Choroid plexus epithelial cell (primary cell): ENCODE data around the gene GPX7.
A peak's percentile ranks its signal among the peaks of the same experiment; 100 is the strongest.
"Not testable (repeated sequence)": the region's sequence is repeated elsewhere in the genome, so short reads cannot be mapped to it uniquely, and the experiment has no call there.

Source experiments
- DNase-seq: peaks from one replicate; pipeline ENCODE4 v3.0.0-alpha.2; 2010; ENCODE audit warnings: low read depth
- H3K4me3 ChIP-seq: 2 replicates; pipeline ENCODE4 v1.5.1; 2011; ENCODE audit warnings: low read depth, mild to moderate bottlenecking, control low read depth, low read length, moderate library complexity
- TF ChIP-seq, protein P1 (sequence below): conservative IDR thresholded peaks from 2 replicates; pipeline ENCODE4 v1.5.1; 2011; ENCODE audit warnings: low read depth, mild to moderate bottlenecking, control low read depth, inconsistent platforms, low read length, moderate library complexity

GPX7 gene

DNA sequence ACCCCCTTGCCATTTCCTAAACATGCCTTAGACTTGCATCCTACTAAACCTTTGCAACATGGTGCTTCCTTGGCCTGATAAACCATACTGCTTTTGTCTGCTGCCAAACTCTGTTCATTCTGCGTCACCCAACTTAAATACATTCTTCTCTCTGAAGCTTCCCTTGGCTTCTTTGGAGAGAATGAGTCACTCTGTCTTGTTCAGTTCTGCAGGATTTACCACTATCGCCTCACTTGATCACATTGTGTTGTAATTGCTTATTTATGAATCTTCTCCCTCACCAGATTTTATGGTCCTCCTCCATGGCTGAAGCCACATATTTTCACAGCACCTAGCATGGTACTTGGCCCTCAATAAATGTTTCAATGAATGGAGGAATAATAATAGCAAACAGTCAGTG lies 27.6 kb upstream of the GPX7 start:
- peak; percentile 96 for DNase-seq
- TF ChIP-seq, protein P1, sequence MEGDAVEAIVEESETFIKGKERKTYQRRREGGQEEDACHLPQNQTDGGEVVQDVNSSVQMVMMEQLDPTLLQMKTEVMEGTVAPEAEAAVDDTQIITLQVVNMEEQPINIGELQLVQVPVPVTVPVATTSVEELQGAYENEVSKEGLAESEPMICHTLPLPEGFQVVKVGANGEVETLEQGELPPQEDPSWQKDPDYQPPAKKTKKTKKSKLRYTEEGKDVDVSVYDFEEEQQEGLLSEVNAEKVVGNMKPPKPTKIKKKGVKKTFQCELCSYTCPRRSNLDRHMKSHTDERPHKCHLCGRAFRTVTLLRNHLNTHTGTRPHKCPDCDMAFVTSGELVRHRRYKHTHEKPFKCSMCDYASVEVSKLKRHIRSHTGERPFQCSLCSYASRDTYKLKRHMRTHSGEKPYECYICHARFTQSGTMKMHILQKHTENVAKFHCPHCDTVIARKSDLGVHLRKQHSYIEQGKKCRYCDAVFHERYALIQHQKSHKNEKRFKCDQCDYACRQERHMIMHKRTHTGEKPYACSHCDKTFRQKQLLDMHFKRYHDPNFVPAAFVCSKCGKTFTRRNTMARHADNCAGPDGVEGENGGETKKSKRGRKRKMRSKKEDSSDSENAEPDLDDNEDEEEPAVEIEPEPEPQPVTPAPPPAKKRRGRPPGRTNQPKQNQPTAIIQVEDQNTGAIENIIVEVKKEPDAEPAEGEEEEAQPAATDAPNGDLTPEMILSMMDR = no peak
- no peak overlapping the region for H3K4me3 ChIP-seq

GRCh38 chr1:52576074-52576473 lies 26.1 kb upstream of the GPX7 start:
- TF ChIP-seq, protein P1 = no peak
- no peak overlapping the region for H3K4me3 ChIP-seq
- DNase-seq = no peak

GRCh38 chr1:52578066-52578465 lies 24.1 kb upstream of the GPX7 start:
- not testable (repeated sequence) for H3K4me3 ChIP-seq, DNase-seq

DNA sequence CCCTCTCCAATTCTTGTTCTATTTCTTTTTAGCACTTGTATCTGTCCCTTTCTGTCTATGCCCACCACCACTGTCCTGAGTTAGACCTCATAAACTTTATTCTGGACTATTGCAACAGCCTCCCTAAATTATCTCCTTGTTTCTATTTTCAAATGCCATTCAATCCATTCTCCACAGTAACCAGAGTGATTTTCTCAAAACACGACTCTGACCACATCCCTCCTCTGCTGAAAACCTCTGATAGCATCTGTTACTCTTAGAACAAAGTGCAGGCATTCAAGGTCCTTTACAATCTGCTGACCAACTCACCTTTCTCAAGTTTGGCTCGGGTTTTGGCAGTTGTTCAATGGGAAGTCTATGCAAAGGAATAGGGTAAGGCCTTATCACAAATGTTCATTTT lies 22.8 kb upstream of the GPX7 start:
- H3K4me3 ChIP-seq = no peak overlapping the region
- DNase-seq = no peak
- TF ChIP-seq, protein P1 = no peak

DNA sequence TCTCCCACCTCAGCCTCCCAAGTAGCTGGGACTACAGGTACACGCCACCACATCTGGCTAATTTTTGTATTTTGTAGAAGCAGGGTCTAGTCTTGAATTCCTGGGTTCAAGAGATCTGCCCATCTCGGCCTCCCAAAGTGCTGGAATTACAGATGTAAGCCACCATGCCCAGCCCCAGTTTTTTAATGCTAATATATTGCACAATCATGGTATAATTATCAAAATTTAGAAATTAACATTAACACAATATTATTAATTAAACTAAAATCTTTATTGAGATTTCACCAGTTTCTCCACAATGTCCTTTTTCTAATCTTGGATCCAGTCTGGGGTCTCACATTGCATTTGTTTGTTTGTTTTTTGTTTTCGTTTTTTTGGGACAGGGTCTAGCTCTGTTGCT lies 21.9 kb upstream of the GPX7 start:
- no peak overlapping the region for H3K4me3 ChIP-seq
- DNase-seq = no peak
- TF ChIP-seq, protein P1 = no peak

GRCh38 chr1:52582116-52582696 lies 20.0 kb upstream of the GPX7 start:
- no peak overlapping the region for H3K4me3 ChIP-seq
- TF ChIP-seq, protein P1 = no peak
- DNase-seq = no peak

GRCh38 chr1:52585474-52585873 lies 16.7 kb upstream of the GPX7 start:
- TF ChIP-seq, protein P1 = no peak
- DNase-seq = no peak
- no peak overlapping the region for H3K4me3 ChIP-seq
